Left lung (tissue), 10 donors: Measurements from ENCODE around the gene ATP2B3. TPM values are rescaled to one million over a fixed set of nuclear protein-coding genes. Genes with fewer than 3 reads are reported as not detected.

Experiments
- ATAC-seq: fragments of 200-7000 bp; cut with Tn5 transposase; one replicate; pipeline ENCODE4 v1.9.1; 2020; ENCODE audit warnings: moderate library complexity
- DNase-seq, 4 donors: peaks; one replicate each; pipeline ENCODE4 v3.0.0-alpha.2; 2013 to 2020
- H3K27ac ChIP-seq, 2 donors: fragments of 200-600 bp; sonication (generic) in 1 of 2; one replicate each; pipeline versions ENCODE4 v1.5.0 to v1.8.0; 2020 to 2021
- H3K27me3 ChIP-seq, 2 donors: fragments of 200-600 bp; sonication (generic) in 1 of 2; one replicate each; pipeline versions ENCODE4 v1.5.0 to v1.8.0; 2020 to 2021
- H3K36me3 ChIP-seq, 2 donors: fragments of 200-600 bp; sonication (generic) in 1 of 2; one replicate each; pipeline versions ENCODE4 v1.5.0 to v1.8.0; 2020 to 2021
- H3K4me1 ChIP-seq, 2 donors: fragments of 200-600 bp; one replicate each; pipeline ENCODE4 v1.8.0; 2021
- H3K4me3 ChIP-seq, 2 donors: fragments of 200-600 bp; sonication (generic) in 1 of 2; one replicate each; pipeline versions ENCODE4 v1.5.0 to v1.8.0; 2020 to 2021; ENCODE audit warnings: mild to moderate bottlenecking in 1 of 2
- H3K9me3 ChIP-seq, 2 donors: fragments of 200-600 bp; sonication (generic) in 1 of 2; one replicate each; pipeline versions ENCODE4 v1.5.0 to v1.8.0; 2020 to 2021
- intact Hi-C, 2 donors: fragments of 100-400 bp; cut with DNase I; formaldehyde crosslinking; loops; one replicate each; pipeline versions ENCODE4 v1.11.2 to v1.14.2; 2022
- polyA plus RNA-seq, 6 donors: library from polyadenylated mRNA; unstranded; fragments of 120-200 nt; gene quantifications; one replicate each; pipeline ENCODE4 v1.2.1, GENCODE V29; 2013; ENCODE audit not compliant: insufficient read length in 6 of 6
- total RNA-seq, 2 donors: library from RNA; stranded (reverse); fragmentation: NEBNext Ultra II Directional; extraction: Animal tissue kit (Norgen Biotek cat#: 25700); gene quantifications; one replicate each; pipeline ENCODE4 v1.2.1, GENCODE V29; 2021
- TF ChIP-seq, protein P1 (sequence below), 2 donors: fragments of 200-600 bp; sonication (generic) in 1 of 2; IDR thresholded peaks; one replicate each; pipeline versions ENCODE4 v1.5.0 to v1.8.0; 2021; ENCODE audit warnings: antibody characterized with exemption in 2 of 2
- donor health status: DM: no; HTN: yes; CAD: no.
- donor health status: DM: no; HTN: no; CAD: no.

ATP2B3 gene
- total and polyA plus RNA-seq, 8 donors = 0.10 to 0.33 (median 0.19) TPM; not detected in 2

DNA sequence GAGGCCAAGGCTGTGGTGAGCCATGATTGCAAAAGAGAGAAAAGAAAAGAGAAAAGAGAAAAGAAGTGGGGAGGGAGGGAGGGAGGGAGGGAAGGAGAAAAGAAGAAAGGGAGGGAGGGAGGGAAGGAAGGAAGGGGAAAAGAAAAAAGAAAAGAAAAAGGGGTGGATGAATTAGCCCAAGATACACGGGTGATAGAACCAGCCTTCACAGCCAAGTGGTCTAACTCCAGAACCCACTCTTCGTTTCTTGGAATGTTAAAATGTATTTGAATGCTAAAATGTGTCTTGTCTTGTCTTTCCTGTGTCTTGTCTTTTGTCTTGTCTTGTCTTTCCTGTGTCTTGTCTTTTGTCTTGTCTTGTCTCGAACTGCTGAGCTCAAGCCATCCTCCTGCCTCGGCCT lies 68.4 kb downstream of the ATP2B3 start:
- Histone ChIP-seq H3K4me1 (peaks cover 0 to 7% of the 10 kb centered on the region in 2 donors), H3K27me3 (no peaks in the 10 kb centered on the region), H3K4me3 (no peak overlapping the region), H3K36me3 (peaks cover 0 to 37% of the 10 kb centered on the region in 2 donors), H3K27ac (no peak overlapping the region), H3K9me3 (no peaks in the 10 kb centered on the region)
- ATAC-seq = no peak
- TF ChIP-seq, protein P1, sequence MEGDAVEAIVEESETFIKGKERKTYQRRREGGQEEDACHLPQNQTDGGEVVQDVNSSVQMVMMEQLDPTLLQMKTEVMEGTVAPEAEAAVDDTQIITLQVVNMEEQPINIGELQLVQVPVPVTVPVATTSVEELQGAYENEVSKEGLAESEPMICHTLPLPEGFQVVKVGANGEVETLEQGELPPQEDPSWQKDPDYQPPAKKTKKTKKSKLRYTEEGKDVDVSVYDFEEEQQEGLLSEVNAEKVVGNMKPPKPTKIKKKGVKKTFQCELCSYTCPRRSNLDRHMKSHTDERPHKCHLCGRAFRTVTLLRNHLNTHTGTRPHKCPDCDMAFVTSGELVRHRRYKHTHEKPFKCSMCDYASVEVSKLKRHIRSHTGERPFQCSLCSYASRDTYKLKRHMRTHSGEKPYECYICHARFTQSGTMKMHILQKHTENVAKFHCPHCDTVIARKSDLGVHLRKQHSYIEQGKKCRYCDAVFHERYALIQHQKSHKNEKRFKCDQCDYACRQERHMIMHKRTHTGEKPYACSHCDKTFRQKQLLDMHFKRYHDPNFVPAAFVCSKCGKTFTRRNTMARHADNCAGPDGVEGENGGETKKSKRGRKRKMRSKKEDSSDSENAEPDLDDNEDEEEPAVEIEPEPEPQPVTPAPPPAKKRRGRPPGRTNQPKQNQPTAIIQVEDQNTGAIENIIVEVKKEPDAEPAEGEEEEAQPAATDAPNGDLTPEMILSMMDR (IDR thresholded peaks at IDR 0.05) = no peak
- intact Hi-C loops = no loop called here
- DNase-seq = no peak

DNA sequence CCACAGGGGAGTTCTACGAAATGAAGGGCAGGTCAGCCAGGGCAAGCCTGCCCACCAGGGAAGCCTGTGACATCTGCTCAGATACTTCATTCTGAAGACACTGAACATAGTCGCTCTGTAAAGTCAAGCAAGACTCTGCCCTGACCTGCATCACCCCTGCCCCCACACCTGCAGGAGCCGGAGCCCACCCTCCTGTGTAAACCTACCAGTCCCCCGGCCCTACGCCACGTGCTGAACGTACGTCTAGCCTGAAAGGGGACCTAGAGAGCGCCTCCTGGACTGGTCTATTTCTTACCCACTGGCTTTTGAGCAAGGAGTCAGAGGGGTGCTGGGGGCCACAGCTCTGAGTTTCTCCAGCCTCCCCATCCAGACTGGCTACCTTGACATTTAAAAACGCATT lies 69.9 kb downstream of the ATP2B3 start:
- Histone ChIP-seq H3K9me3 (no peaks in the 10 kb centered on the region), H3K4me1 (peaks cover 0 to 7% of the 10 kb centered on the region in 2 donors), H3K4me3 (no peak overlapping the region), H3K36me3 (peaks cover 0 to 52% of the 10 kb centered on the region in 2 donors), H3K27me3 (no peaks in the 10 kb centered on the region), H3K27ac (no peak overlapping the region)
- intact Hi-C loops = no loop called here
- ATAC-seq (no peak), DNase-seq (no peak)
- TF ChIP-seq, protein P1 (IDR thresholded peaks at IDR 0.05) = no peak

DNA sequence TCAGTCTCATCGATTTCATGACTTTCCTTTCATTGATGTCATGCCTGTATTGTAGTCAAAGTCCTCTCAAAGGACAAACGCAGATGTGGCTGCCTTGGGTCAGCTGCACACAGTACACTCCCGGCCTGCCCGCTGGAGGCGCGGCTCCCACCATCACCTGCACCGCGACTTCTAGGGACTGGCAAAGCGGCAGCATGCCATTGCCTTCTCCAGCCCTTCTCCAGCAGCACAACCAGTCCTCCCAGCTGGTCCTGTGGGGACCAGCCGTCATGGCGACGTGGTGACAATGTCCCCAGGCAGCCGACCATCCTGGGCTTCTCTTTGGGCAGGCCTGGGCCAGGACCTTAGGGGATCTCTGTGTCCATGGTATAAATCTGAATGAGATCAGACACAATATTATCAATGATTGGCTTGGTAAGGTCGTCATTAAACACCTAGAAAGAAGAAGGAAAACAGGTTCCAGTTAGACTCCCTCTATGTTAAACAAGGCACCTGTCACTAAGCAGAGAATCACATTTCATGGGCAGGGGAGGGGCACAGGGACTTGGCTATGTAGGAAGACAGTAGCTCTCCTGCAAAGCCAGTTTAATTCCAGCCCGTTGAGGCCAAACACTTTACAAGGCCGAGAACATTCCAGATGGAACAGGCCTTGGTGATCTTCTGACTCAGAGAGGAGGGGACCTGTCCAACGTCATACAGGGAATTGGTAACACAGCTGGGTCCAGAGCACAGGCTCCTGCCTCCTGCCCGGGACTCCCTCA lies 70.8 kb downstream of the ATP2B3 start:
- H3K27ac ChIP-seq = no peak overlapping the region
- H3K27me3 ChIP-seq = no peaks in the 10 kb centered on the region
- TF ChIP-seq, protein P1 (IDR thresholded peaks at IDR 0.05) = no peak
- H3K4me3 ChIP-seq = no peak overlapping the region
- H3K9me3 ChIP-seq = no peaks in the 10 kb centered on the region
- H3K4me1 ChIP-seq = peaks cover 0 to under 1% of the 10 kb centered on the region in 2 donors
- ATAC-seq = no peak
- H3K36me3 ChIP-seq = peaks cover 0 to 60% of the 10 kb centered on the region in 2 donors
- intact Hi-C loops = no loop called here
- DNase-seq = no peak

DNA sequence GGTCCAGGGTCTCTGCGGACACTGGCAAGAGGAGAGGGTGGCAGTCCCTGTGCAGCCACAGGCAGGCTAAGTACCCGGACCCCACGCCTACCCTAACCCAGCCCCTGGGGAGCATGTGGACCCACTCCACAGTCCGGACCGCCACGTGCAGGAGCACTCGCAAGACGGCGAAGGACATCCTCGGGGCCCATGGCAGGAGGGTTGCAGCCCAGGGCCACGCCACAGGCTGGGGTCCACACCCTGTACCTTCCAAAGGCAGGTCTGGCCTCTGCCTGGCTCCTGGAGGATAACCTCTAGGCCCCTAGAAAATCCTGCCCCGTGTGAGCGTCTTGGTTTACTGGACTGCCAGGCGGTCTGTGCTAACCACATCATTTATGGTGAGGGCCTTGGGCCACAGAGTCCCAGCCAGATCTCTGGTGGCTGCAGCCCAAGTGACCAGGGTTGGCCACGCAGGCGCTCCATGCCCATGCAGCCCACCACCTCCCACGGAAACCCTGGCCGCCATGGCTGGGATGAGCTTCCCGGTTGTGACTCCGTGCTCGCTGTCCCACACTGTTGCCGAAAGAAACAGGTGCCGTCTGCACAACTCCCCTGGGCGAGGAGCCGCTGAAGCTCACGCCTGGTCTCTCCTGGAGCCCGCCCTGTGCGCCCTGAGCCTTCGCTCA lies 71.5 kb downstream of the ATP2B3 start:
- no peaks in the 10 kb centered on the region for H3K4me1 ChIP-seq
- no peak for ATAC-seq

More for the DNA sequence above, 71.5 kb downstream of the ATP2B3 start:
- intact Hi-C loops = no loop called here
- DNase-seq = no peak
- Histone ChIP-seq H3K4me3 (no peak overlapping the region), H3K27me3 (no peaks in the 10 kb centered on the region), H3K9me3 (no peaks in the 10 kb centered on the region), H3K36me3 (peaks cover 0 to 68% of the 10 kb centered on the region in 2 donors), H3K27ac (no peak overlapping the region)
- TF ChIP-seq, protein P1 (IDR thresholded peaks at IDR 0.05) = no peak
